Eye (tissue), 1 donor: ENCODE results near the gene FAF2.
A peak's percentile ranks its signal among the peaks of the same experiment; 100 is the strongest.
"Not testable (repeated sequence)": the region's sequence is repeated elsewhere in the genome, so short reads cannot be mapped to it uniquely, and the experiment has no call there.

Experiments used
- DNase-seq: peaks from one replicate; pipeline ENCODE4 v3.0.0-alpha.2; 2015

The FAF2 gene

DNA sequence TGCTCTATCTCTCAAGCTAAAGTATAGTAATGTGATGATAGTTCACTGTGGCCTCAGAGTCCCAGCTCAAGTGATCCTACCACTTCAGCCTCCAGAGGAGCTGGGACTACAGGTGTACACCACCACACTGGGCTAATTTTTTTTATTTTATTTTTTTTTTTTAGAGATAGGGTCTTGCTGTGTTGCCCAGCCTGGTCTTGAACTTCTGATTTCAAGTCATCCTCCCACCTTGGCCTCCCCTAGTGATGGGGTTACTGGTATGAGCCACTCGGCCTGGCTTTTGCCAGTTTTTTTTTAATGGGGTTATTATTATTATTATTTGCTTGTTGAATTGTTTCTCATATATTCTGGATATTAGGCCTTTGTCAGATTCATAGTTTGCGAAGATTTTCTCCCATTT, 13.2 kb downstream of the FAF2 start:
- no peak for DNase-seq

GRCh38 chr5:176463113-176463764, 15.1 kb downstream of the FAF2 start:
- DNase-seq, result no peak

GRCh38 chr5:176466245-176466871, 18.2 kb downstream of the FAF2 start:
- DNase-seq, result peak; percentile 5

- no peak for DNase-seq
Observed at GRCh38 chr5:176469296-176469695, 21.1 kb downstream of the FAF2 start.

DNA sequence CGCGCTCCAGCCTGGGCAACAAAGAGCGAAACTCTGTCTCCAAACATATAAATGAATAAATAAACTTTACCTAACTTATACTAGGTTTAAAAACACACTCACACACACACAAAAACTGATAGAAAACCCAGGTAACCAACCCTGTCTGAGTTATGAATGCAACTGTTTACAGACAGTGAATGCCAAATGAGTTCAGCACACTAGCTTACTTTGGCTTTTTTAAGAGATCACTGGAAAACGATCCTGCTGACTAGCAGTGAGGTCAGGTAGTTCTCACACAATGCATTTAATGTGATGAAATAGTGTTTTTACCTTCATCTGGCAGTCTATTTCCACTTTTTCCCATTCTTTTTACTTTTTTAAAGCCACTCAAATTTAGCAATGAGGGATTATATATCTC, 22.4 kb downstream of the FAF2 start:
- no peak for DNase-seq

DNA sequence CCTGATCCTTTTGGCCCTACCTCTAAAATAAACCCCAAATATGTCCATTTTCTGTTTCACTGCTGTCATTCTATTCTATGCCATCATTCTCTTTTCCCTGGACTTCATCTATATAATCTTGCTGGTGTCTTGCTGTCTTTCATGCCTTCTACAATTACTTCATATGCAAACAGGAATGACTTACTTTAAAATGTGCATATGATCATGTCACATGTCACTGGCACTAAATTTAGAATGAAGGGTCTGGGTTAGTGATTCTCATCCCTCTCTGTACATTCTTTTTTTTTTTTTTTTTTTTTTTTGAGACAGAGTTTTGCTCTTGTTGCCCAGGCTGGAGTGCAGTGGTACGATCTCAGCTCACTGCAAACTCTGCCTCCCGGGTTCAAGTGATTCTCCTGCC, 22.9 kb downstream of the FAF2 start:
- DNase-seq, result no peak

GRCh38 chr5:176473335-176474006, 25.3 kb downstream of the FAF2 start:
- DNase-seq, result no peak

- DNase-seq, result no peak
Observed at GRCh38 chr5:176474476-176474875, 26.3 kb downstream of the FAF2 start.

GRCh38 chr5:176481711-176482110, 33.5 kb downstream of the FAF2 start:
- no peak for DNase-seq

DNA sequence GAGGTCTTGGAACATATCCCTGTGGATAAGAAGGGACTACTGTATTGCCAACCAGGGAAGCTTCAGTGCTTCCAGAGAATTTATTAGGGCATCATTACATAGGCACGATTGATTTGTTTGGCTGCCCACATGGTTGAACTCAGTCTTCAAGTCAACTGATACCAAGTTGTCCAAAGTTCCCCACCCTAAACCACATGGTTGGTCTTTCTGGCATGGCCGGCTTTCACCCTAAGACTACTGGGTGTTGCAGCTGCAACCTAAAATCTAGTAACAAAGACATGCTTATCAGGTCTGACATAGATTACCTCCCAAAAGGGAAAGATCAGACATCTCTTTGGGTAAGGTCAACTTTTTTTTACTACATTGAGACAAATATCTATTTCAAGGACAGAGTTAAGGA, 37.0 kb downstream of the FAF2 start:
- DNase-seq, result no peak

DNA sequence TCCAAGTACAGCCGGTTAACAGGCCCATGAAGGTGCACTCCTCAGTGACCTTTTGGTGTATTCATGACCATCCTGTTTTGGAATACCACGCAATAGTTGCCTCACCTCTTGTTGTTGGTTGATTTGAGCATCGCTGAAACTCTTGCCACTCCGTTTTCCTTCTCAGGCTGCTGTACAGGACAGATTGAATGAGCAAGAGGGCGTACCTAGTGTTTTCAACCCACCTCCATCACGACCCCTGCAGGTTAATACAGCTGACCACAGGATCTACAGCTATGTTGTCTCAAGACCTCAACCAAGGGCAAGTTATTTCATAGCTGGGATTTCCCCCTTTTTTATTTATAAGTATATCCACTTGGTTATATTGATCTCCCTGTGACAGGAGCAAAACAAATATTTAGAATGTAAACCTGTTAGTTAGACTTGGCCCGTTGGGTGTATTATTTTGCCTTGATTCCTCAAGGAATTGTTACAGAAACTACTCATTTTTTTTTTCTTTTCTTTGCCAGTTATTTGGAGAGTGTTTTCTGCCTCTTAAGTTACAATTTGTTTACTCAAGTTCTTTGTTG, 38.1 kb downstream of the FAF2 start:
- no peak for DNase-seq

GRCh38 chr5:176487160-176487559, 39.0 kb downstream of the FAF2 start:
- DNase-seq, result not testable (repeated sequence)

DNA sequence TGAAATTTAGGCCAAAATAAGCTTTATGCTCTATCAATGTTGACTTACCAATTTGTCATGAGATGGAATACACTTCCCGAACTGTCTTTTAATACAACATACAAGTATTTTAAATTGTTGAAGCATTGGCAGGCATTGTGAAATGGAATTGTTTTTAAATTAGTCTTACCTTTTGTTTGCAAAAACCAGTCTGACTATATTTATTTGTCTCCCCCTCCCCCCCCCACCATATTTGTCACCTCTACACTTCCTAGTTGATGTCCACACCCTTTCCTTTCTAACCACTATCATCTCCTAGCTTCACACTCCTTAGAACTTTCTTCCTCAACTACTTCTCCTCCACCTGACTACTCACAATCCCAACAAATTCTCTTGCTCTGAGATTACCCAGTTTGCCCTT, 40.9 kb downstream of the FAF2 start:
- DNase-seq, result no peak

- DNase-seq, result no peak
Observed at GRCh38 chr5:176490301-176490700, 42.1 kb downstream of the FAF2 start.

DNA sequence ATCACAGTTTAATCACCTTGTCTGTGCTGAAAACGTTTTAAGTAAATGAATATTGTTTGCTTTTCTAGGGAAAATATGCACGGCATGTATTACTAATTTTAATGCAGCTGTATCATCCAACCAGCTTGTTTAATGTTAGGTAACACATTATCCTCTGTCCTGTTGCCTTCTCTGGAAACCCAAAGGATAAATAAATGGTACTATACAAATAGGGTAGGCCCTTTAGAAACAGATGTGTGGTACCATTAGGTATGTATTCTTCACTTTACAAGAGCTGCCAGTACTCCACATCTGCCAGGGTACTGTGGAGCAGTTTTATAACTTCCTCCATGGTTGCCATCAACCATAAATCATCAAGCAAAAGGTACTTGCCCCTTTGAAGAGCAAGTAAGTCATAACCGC, 42.9 kb downstream of the FAF2 start:
- no peak for DNase-seq

GRCh38 chr5:176491901-176492300, 43.7 kb downstream of the FAF2 start:
- no peak for DNase-seq

DNA sequence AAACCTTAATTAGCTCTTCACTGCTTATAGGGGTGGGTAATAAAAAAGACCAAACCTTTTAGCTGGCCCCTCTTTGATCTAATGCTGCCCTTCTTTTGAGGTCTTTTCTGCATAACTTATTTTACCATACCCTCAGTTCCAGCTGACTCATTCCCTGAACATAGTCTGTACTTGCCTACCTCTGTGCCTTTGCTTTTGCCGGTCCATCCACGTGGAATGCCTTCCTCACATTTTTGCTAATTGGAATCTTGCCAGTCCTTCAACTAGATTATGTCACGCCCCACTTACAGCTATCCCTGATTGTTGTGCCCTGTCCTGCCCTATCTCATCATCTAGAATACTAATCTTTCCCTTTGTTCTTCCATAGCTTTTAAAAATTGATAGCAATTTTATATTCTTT, 44.2 kb downstream of the FAF2 start:
- DNase-seq, result no peak

GRCh38 chr5:176497852-176498251, 49.7 kb downstream of the FAF2 start:
- DNase-seq, result no peak

DNA sequence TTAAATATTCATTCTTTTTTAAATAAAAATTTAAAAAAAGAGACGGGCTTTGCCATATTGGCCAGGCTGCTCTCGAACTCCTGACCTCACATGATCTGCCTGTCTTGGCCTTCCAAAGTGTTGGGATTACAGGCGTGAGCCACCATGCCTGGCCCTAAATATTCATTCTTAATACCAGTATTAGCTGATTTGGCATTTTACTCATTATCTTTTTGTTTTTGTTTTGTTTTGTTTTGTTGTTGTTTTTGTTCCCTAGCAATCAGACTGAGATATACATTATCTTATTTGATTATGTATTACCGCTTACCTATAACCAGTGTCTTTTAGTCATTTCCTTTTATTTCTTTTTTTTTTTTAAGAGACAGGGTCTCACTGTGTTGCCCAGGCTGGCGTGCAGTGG, 51.1 kb downstream of the FAF2 start:
- no peak for DNase-seq

- no peak for DNase-seq
Observed at GRCh38 chr5:176500511-176500910, 52.3 kb downstream of the FAF2 start.

DNA sequence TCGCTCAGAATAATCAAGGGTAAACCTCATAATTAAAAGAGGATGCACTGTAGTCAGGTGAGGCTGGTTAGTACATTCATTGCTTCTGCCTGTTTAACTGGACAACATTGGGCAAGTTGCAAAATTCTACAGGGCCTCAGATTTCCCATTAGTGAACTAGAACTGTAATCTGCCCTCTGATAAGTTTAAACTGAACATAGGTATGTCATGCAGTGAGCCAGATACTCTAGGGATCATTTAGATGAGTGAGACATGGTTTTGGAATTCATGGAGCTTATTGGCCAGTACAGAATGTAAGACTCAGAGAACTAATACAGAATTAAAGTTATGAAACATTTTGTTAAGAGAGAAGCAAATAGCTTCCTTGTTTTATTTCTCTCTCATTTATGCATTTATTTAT, 53.1 kb downstream of the FAF2 start:
- DNase-seq, result no peak

DNA sequence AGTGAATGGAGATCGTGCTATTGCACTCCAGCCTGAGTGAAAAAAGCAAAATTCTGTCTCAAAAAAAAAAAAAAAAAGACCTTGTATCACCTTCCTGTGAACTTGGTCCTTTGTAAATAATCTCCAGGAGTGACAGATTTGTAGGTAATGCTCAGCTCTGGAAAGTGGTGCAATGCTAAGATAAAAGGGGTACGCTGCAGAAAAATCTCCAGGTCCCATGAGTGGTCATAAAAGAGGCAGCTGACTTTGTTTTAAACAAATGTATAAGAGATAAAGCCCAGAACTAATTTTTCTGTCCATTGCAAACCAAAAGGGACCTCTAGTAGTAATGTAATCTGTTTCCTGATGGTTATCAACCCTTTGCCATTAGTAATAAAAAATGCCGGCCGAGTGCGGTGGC, 55.3 kb downstream of the FAF2 start:
- no peak for DNase-seq

DNA sequence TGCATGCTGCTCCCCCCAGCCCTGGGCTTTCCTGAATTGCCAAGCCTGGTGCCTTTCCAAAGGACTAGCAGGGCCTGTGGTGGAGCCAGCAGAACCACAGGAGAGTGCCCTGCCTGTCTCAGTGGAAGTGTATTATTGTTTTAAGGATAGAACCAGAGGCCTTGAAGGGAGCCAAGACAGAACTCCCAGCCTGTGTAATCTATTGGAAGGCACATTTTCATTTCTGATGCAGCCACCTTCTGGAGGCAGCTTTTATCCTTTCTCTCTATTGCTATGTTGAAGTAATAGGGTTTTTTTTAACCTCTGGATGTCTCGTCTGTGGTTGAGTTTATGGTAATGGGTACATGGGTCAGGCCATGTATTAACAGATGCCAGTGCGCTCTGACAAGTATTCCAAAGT, 59.7 kb downstream of the FAF2 start:
- no peak for DNase-seq

- DNase-seq, result no peak
Observed at GRCh38 chr5:176508603-176509002, 60.4 kb downstream of the FAF2 start.
